GDM1 (cell line): ENCODE results near the gene SLC1A6.
"Not testable (repeated sequence)": the region's sequence is repeated elsewhere in the genome, so short reads cannot be mapped to it uniquely, and the experiment has no call there.

Source experiments
- DNase-seq: peaks from one replicate; lab custom pipeline; 2025; lab: John Stamatoyannopoulos, UW

SLC1A6 gene

DNA sequence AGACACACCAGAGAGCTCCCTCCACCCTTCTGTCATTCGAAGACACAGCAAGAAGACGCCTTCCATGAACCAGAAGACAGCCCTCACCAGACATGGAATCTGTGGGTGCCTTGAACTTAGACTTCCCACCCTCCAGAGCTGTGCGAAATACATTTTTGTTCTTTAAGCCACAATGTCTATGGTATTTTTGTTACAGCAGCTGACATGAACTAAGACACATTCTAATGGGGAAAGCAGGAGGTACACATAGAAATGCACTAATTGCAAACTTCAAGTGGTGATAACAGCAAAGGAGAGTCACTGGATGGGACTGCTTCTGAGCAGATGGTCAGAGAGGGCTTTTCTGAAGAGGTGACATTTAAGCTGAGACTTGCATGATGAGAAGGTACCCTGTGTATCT is 22.2 kb downstream of the SLC1A6 start:
- DNase-seq: no peak

GRCh38 chr19:14954071-14954655 is 25.5 kb downstream of the SLC1A6 start:
- no peak for DNase-seq

DNA sequence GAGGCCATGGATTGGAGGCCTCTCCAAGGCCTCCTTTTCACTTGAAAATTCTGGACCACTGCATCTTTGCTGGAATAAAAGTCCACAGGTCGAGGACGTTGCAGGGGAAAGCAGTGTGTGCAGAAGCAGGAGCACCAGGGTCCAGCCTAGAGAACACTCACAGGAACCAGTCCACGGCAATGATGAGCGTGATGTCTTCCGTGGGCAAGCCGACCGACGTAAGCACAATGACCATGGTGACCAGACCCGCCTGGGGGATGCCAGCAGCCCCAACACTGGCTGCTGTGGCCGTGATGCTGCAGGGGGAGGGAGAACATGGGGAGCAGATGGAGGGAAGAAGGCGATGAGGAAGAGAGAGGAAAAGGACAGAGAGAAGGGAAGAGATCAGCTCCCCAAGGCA is 26.9 kb downstream of the SLC1A6 start:
- DNase-seq: no peak

DNA sequence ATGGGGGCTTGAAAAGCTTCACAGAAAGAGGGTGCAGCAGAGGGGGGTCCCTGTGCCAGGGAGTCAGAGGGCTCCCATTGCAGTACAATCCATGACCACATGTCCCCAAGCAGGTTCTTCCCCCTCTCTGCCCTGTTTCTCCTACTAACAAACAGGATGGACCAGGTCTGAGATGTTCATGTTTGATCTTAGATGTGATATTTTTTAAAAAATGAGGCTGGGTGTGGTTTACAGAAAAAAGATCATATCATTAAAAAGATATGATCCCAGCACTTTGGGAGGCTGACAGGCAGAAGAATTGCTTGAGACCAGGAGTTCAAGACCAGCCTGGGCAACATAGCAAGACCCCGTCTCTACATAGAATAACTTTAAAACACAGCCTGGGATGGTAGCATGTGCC is 29.2 kb downstream of the SLC1A6 start:
- no peak for DNase-seq

GRCh38 chr19:14949876-14950275 is 29.8 kb downstream of the SLC1A6 start:
- DNase-seq: no peak

DNA sequence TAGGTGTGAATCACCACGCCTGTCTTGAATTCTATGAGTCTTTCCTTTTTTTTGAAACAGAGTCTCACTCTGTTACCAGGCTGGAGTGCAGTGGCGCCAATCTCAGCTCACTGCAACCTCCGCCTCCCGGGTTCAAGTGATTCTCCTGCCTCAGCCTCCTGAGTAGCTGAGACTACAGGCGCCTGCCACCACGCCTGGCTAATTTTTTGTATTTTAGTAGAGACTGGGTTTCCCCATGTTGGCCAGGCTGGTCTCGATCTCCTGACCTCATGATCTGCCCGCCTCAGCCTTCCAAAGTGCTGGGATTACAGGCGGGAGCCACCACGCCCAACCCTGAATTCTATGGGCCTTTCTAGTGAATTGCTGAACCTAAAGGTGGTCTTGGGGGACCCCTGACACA is 30.3 kb downstream of the SLC1A6 start:
- not testable (repeated sequence) for DNase-seq

DNA sequence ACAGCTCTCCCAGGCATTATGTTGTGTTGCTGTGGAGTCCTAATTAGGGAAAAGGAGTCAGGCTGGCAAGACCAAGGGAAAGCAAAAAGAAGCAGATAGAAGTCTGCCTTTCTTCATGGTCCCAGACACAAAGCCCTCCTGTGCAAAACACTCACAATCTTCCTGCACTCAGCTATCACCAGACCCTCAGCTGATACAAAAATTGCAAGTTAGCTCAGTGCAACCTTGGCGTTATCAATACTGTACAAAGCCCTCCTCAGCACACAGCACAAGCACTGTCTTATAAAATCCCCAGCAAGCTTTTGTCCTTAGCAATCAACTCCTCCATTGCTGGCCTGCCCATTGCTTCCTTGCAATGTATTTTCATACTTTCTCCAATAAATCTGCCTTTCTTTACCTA is 35.2 kb downstream of the SLC1A6 start:
- no peak for DNase-seq

- no peak for DNase-seq
These were observed 36.1 kb downstream of the SLC1A6 start for GRCh38 chr19:14943601-14944000.

- DNase-seq: no peak
These were observed 38.5 kb downstream of the SLC1A6 start, which contains the start of gene OR7C2 for GRCh38 chr19:14941189-14941588. Gene OR7C2 (plus strand): TSS chr19:14941489. CDS start chr19:14941489, 0 bp downstream.

- no peak for DNase-seq
These were observed 39.4 kb downstream of the SLC1A6 start for GRCh38 chr19:14940266-14940665.

DNA sequence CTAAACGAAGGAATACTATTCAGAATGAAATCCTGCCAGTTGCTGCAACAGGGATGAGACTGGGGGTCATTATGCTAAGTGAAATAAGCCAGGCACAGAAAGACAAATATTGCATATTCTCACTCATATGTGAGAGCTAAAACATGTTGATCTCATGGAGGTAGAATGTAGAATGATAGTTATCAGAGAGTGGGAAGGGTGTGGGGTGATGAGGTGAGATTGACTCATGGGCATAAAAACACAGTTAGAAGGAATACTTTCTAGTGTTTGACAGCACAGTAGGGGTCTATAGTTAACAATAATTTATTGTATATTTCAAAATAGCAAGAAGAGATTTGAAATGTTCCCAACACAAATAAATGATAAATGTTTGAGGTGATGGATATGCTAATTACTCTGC is 46.2 kb downstream of the SLC1A6 start:
- no peak for DNase-seq

DNA sequence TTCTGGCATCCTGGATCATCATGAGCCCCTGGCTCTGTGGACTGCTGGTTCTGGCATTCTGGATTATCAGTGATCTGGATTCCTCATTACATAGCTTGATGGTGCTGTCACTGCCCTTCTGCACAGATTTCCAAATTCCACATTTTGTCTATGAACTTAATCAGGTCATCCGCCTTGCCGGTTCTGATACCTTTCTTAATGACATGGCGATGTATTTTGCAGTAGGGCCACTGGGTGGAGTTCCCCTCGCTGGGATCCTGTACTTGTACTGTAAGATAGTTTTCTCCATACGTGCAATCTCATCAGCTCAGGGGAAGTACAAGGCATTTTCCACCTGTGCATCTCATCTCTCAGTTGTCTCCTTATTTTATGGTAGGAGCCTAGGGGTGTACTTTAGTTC is 62.8 kb downstream of the SLC1A6 start:
- DNase-seq: no peak

GRCh38 chr19:14915116-14915515 is 64.5 kb downstream of the SLC1A6 start:
- DNase-seq: no peak

GRCh38 chr19:14906711-14907110 is 73.0 kb downstream of the SLC1A6 start:
- no peak for DNase-seq

DNA sequence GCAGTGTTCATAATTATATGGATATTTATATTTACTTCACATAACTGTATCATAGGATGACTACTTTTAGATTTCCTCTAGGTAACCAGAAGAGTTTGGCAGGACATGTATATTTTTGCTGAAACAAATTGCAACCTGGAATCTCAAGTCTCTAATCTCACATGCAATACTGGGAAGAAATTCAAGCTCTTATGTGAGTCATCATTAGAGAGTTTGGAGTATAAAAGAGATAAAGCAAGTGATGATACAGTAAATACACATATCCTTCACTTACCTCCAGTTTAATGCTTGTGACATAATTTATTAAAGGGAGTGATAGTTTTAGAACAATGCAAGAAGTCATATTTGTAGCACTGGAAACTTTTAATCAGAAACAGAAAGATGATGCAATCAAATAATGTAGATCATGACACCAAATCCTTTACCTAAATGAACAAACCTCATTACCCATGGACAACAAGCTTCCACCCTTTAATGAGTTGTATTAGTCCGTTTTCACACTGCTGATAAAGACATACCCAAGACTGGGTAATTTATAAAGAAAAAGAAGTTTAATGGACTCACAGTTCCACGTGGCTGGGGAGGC is 77.9 kb downstream of the SLC1A6 start:
- no peak for DNase-seq
